Tibial artery (tissue), 4 donors: ENCODE data around the gene GNG7.
"Not testable (repeated sequence)": the region's sequence is repeated elsewhere in the genome, so short reads cannot be mapped to it uniquely, and the experiment has no call there.

Experiments used
- DNase-seq, 2 donors: peaks; one replicate each; pipeline ENCODE4 v3.0.0-alpha.2; 2019
- H3K27ac ChIP-seq, 2 donors: fragments of 200-600 bp; sonication (generic) in 1 of 2; 1 replicate in 1 of 2; 2 replicates in 1 of 2; pipeline ENCODE4 v1.5.1; 2018 to 2019; ENCODE audit warnings: mild to moderate bottlenecking in 1 of 2
- H3K27me3 ChIP-seq, 2 donors: fragments of 200-600 bp; sonication (generic) in 1 of 2; one replicate each; pipeline versions ENCODE4 v1.5.1 to v1.6.0; 2016 to 2019
- H3K36me3 ChIP-seq, 3 donors: fragments of 200-600 bp; sonication (generic) in 2 of 3; one replicate each; pipeline ENCODE4 v1.5.1; 2016 to 2019; ENCODE audit warnings: mild to moderate bottlenecking in 2 of 3
- H3K4me1 ChIP-seq, 4 donors: fragments of 200-600 bp; sonication (generic) in 2 of 4; 1 replicate in 3 of 4; 2 replicates in 1 of 4; pipeline ENCODE4 v1.5.1; 2016 to 2019
- H3K4me3 ChIP-seq, 2 donors: fragments of 200-600 bp; sonication (generic) in 1 of 2; 1 replicate in 1 of 2; 2 replicates in 1 of 2; pipeline ENCODE4 v1.5.1; 2018 to 2019; ENCODE audit warnings: mild to moderate bottlenecking in 2 of 2
- H3K9me3 ChIP-seq, 3 donors: fragments of 200-600 bp; sonication (generic) in 1 of 3; one replicate each; pipeline ENCODE4 v1.5.1; 2016 to 2019
- CTCF ChIP-seq, 2 experiments: fragments of 200-600 bp in 1 of 2; fragments of 450-650 bp in 1 of 2; IDR thresholded peaks; one replicate each; pipeline ENCODE4 v1.5.1; 2017 to 2019; ENCODE audit warnings: antibody characterized with exemption in 2 of 2, mild to moderate bottlenecking in 1 of 2, moderate library complexity in 1 of 2
- intact Hi-C: fragments of 100-400 bp; cut with DNase I; formaldehyde crosslinking; loops from one replicate; pipeline ENCODE4 v1.15.0; 2023; ENCODE audit warnings: low total_unique reads

The GNG7 gene

GRCh38 chr19:2716722-2717637, 14.5 kb upstream of the GNG7 start:
- H3K36me3 ChIP-seq = no peaks in the 10 kb centered on the region
- TF ChIP-seq CTCF (IDR thresholded peaks at IDR 0.05) = no peak
- H3K4me3 ChIP-seq = no peak overlapping the region
- H3K4me1 ChIP-seq = peaks cover 0 to 19% (median 18%) of the 10 kb centered on the region in 4 donors
- no peak overlapping the region for H3K27ac ChIP-seq
- intact Hi-C loops = no loop called here
- no peak for DNase-seq
- H3K9me3 ChIP-seq = peaks cover 0 to 16% (median 9%) of the 10 kb centered on the region in 3 donors
- H3K27me3 ChIP-seq = peaks cover 4 to 84% of the 10 kb centered on the region in 2 donors

- TF ChIP-seq CTCF (IDR thresholded peaks at IDR 0.05) = no peak
- intact Hi-C loops = no loop called here
- no peak for DNase-seq
- peaks cover 4 to 84% of the 10 kb centered on the region in 2 donors for H3K27me3 ChIP-seq
- H3K36me3 ChIP-seq = no peaks in the 10 kb centered on the region
- peaks cover 0 to 14% (median 14%) of the 10 kb centered on the region in 4 donors for H3K4me1 ChIP-seq
- no peak overlapping the region for H3K27ac ChIP-seq
- H3K9me3 ChIP-seq = peaks cover 0 to 16% (median 9%) of the 10 kb centered on the region in 3 donors
- no peak overlapping the region for H3K4me3 ChIP-seq
Observed at GRCh38 chr19:2716275-2716650, 13.8 kb upstream of the GNG7 start.

- peaks cover 4 to 86% of the 10 kb centered on the region in 2 donors for H3K27me3 ChIP-seq
- peaks cover 0 to 10% (median 10%) of the 10 kb centered on the region in 4 donors for H3K4me1 ChIP-seq
- no peak for DNase-seq
- H3K36me3 ChIP-seq = no peaks in the 10 kb centered on the region
- intact Hi-C loops = no loop called here
- no peak for TF ChIP-seq CTCF (IDR thresholded peaks at IDR 0.05)
- H3K9me3 ChIP-seq = peaks cover 0 to 16% (median 9%) of the 10 kb centered on the region in 3 donors
- no peak overlapping the region for H3K4me3 ChIP-seq
- no peak overlapping the region for H3K27ac ChIP-seq
Observed at GRCh38 chr19:2715470-2716274, 13.2 kb upstream of the GNG7 start.

GRCh38 chr19:2714531-2715269, 12.2 kb upstream of the GNG7 start:
- Histone ChIP-seq H3K27ac (no peak overlapping the region), H3K4me3 (no peak overlapping the region), H3K4me1 (peaks cover 0 to under 1% (median under 1%) of the 10 kb centered on the region in 4 donors), H3K9me3 (peaks cover 0 to 16% (median 9%) of the 10 kb centered on the region in 3 donors), H3K36me3 (no peaks in the 10 kb centered on the region), H3K27me3 (peaks cover 0 to 78% of the 10 kb centered on the region in 2 donors)
- TF ChIP-seq CTCF (IDR thresholded peaks at IDR 0.05) = no peak
- DNase-seq = no peak
- intact Hi-C loops = no loop called here

- H3K4me3 ChIP-seq, H3K4me1 ChIP-seq, H3K27ac ChIP-seq, DNase-seq, H3K36me3 ChIP-seq, intact Hi-C loops: not testable (repeated sequence)
- peaks cover 0 to 73% of the 10 kb centered on the region in 2 donors for H3K27me3 ChIP-seq
- peaks cover 0 to 16% (median 9%) of the 10 kb centered on the region in 3 donors for H3K9me3 ChIP-seq
Observed at GRCh38 chr19:2714102-2714501, 11.6 kb upstream of the GNG7 start.

GRCh38 chr19:2713170-2713569, 10.7 kb upstream of the GNG7 start:
- DNase-seq, H3K36me3 ChIP-seq, H3K27ac ChIP-seq, H3K4me1 ChIP-seq, H3K4me3 ChIP-seq, intact Hi-C loops: not testable (repeated sequence)
- peaks cover 0 to 16% (median 9%) of the 10 kb centered on the region in 3 donors for H3K9me3 ChIP-seq
- H3K27me3 ChIP-seq = peaks cover 0 to 64% of the 10 kb centered on the region in 2 donors
